Measurements from ENCODE around the gene EPB41L2.

GRCh38 chr6:131036601-131037000 lies 26.4 kb downstream of the EPB41L2 start:
- TF ChIP-seq CTCF (IDR thresholded peaks at IDR 0.05) (no peak), POLR2A (IDR thresholded peaks at IDR 0.05) (no peak)
